ENCODE results near the gene DDIT3.

- TF ChIP-seq POLR2A (IDR thresholded peaks at IDR 0.05; ENCODE audit: low read depth, low read length) (no peak), NFE2L2 (IDR thresholded peaks at IDR 0.05; ENCODE audit: low read depth, low read length) (no peak)
These were observed 41.3 kb downstream of the DDIT3 start for GRCh38 chr12:57479043-57479375.

Measured in IMR-90 (cell line).